ENCODE measurements around the gene ESD. TPM values are rescaled to one million over a fixed set of nuclear protein-coding genes. Genes with fewer than 3 reads are reported as not detected.

The ESD gene
- total RNA-seq, 1 experiment from 2014 or later: 71.6 TPM

GRCh38 chr13:46745706-46746105, 51.3 kb downstream of the ESD start:
- H3K9me3 Mint-ChIP-seq (ENCODE audit: low read depth, unreplicated experiment): no peaks in the 10 kb centered on the region
- intact Hi-C loops (cut with micrococcal nuclease; ENCODE audit: unreplicated experiment): no loop called here
- no peak for TF ChIP-seq CTCF (IDR thresholded peaks at IDR 0.05; ENCODE audit: unreplicated experiment)
- no peak overlapping the region for H3K4me3 Mint-ChIP-seq (ENCODE audit: low read depth, unreplicated experiment)
- no peaks in the 10 kb centered on the region for H3K4me1 Mint-ChIP-seq (ENCODE audit: low read depth, unreplicated experiment)
- peaks cover 8% of the 10 kb centered on the region for H3K36me3 Mint-ChIP-seq (ENCODE audit: insufficient read depth, unreplicated experiment)
- no peak overlapping the region for H3K27ac Mint-ChIP-seq (ENCODE audit: unreplicated experiment)
- CTCF ChIA-PET: no interaction called here
- DNase-seq: no peak
- H3K27me3 Mint-ChIP-seq (ENCODE audit: unreplicated experiment): no peaks in the 10 kb centered on the region
- no TSS peak for BruUV-seq (replicated peaks)

GRCh38 chr13:46745062-46745461, 51.9 kb downstream of the ESD start:
- H3K4me1 Mint-ChIP-seq (ENCODE audit: low read depth, unreplicated experiment): no peaks in the 10 kb centered on the region
- no TSS peak for BruUV-seq (replicated peaks)
- H3K27me3 Mint-ChIP-seq (ENCODE audit: unreplicated experiment): no peaks in the 10 kb centered on the region
- no peak for TF ChIP-seq CTCF (IDR thresholded peaks at IDR 0.05; ENCODE audit: unreplicated experiment)
- DNase-seq: no peak
- CTCF ChIA-PET: interaction anchor here (0.6 kb wide), 1 partner anchor 390 kb away, joined by 3 read pairs; no protein-coding TSS in a partner anchor
- H3K27ac Mint-ChIP-seq (ENCODE audit: unreplicated experiment): no peak overlapping the region
- peaks cover 4% of the 10 kb centered on the region for H3K36me3 Mint-ChIP-seq (ENCODE audit: insufficient read depth, unreplicated experiment)
- intact Hi-C loops (cut with micrococcal nuclease; ENCODE audit: unreplicated experiment): no loop called here
- H3K9me3 Mint-ChIP-seq (ENCODE audit: low read depth, unreplicated experiment): no peaks in the 10 kb centered on the region
- no peak overlapping the region for H3K4me3 Mint-ChIP-seq (ENCODE audit: low read depth, unreplicated experiment)

GRCh38 chr13:46743191-46743590, 53.8 kb downstream of the ESD start:
- DNase-seq: no peak
- no peaks in the 10 kb centered on the region for H3K4me1 Mint-ChIP-seq (ENCODE audit: low read depth, unreplicated experiment)
- no peak overlapping the region for H3K27ac Mint-ChIP-seq (ENCODE audit: unreplicated experiment)
- CTCF ChIA-PET: no interaction called here
- no TSS peak for BruUV-seq (replicated peaks)
- intact Hi-C loops (cut with micrococcal nuclease; ENCODE audit: unreplicated experiment): no loop called here
- H3K36me3 Mint-ChIP-seq (ENCODE audit: insufficient read depth, unreplicated experiment): peaks cover 4% of the 10 kb centered on the region
- TF ChIP-seq CTCF (IDR thresholded peaks at IDR 0.05; ENCODE audit: unreplicated experiment): no peak
- no peaks in the 10 kb centered on the region for H3K27me3 Mint-ChIP-seq (ENCODE audit: unreplicated experiment)
- no peaks in the 10 kb centered on the region for H3K9me3 Mint-ChIP-seq (ENCODE audit: low read depth, unreplicated experiment)
- no peak overlapping the region for H3K4me3 Mint-ChIP-seq (ENCODE audit: low read depth, unreplicated experiment)

GRCh38 chr13:46739447-46740098, 57.4 kb downstream of the ESD start:
- no peak overlapping the region for H3K27ac Mint-ChIP-seq (ENCODE audit: unreplicated experiment)
- H3K4me1 Mint-ChIP-seq (ENCODE audit: low read depth, unreplicated experiment): no peaks in the 10 kb centered on the region
- no peak for TF ChIP-seq CTCF (IDR thresholded peaks at IDR 0.05; ENCODE audit: unreplicated experiment)
- BruUV-seq (replicated peaks): no TSS peak
- intact Hi-C loops (cut with micrococcal nuclease; ENCODE audit: unreplicated experiment): no loop called here
- no peak for DNase-seq
- H3K9me3 Mint-ChIP-seq (ENCODE audit: low read depth, unreplicated experiment): no peaks in the 10 kb centered on the region
- no peak overlapping the region for H3K4me3 Mint-ChIP-seq (ENCODE audit: low read depth, unreplicated experiment)
- no peaks in the 10 kb centered on the region for H3K36me3 Mint-ChIP-seq (ENCODE audit: insufficient read depth, unreplicated experiment)
- no peaks in the 10 kb centered on the region for H3K27me3 Mint-ChIP-seq (ENCODE audit: unreplicated experiment)
- CTCF ChIA-PET: no interaction called here

All from Calu3 (cell line).